Mononuclear cell (primary cell): ENCODE data around the gene APMAP. TPM values are rescaled to one million over a fixed set of nuclear protein-coding genes. Genes with fewer than 3 reads are reported as not detected.
A peak's percentile ranks its signal among the peaks of the same experiment; 100 is the strongest.

ENCODE experiments used
- H3K27me3 ChIP-seq: 2 replicates; pipeline ENCODE4 v1.6.0; 2011; ENCODE audit warnings: low read length, control low read depth; ENCODE audit not compliant: insufficient read depth
- H3K4me1 ChIP-seq: 2 replicates; pipeline ENCODE4 v1.5.1; 2011; ENCODE audit warnings: mild to moderate bottlenecking, low read length, control low read depth; ENCODE audit not compliant: insufficient read depth
- H3K4me3 ChIP-seq: 2 replicates; pipeline ENCODE4 v1.5.1; 2011; ENCODE audit warnings: mild to moderate bottlenecking, low read length, moderate library complexity
- H3K9me3 ChIP-seq: 2 replicates; pipeline ENCODE4 v1.5.1; 2011; ENCODE audit warnings: low read depth, mild to moderate bottlenecking, control low read depth, low read length
- total RNA-seq: library from RNA; depleted of rRNA; stranded (reverse); fragments of >200 nt; gene quantifications from one replicate; pipeline ENCODE4 v1.2.3, GENCODE V29; 2012

The APMAP gene
- total RNA-seq = 34.2 TPM

- Histone ChIP-seq H3K4me3 (peak within 1 kb of the TSS; percentile 83), H3K4me1 (peaks cover 59% of the 10 kb centered on the region), H3K27me3 (no peaks in the 10 kb centered on the region), H3K9me3 (no peaks in the 10 kb centered on the region)
Measured at GRCh38 chr20:24992487-24993205, at the start of gene APMAP. TSS of gene APMAP (minus strand) at chr20:24992751. CDS start at chr20:24992688, 63 bp downstream.

GRCh38 chr20:25041813-25042530 is 49.4 kb upstream of the APMAP start:
- no peaks in the 10 kb centered on the region for H3K27me3 ChIP-seq
- H3K9me3 ChIP-seq = no peaks in the 10 kb centered on the region
- H3K4me3 ChIP-seq = no peak overlapping the region
- peaks cover 51% of the 10 kb centered on the region for H3K4me1 ChIP-seq

GRCh38 chr20:25040438-25040831 is 47.9 kb upstream of the APMAP start:
- peaks cover 66% of the 10 kb centered on the region for H3K4me1 ChIP-seq

GRCh38 chr20:25039697-25040437 is 47.3 kb upstream of the APMAP start:
- Histone ChIP-seq H3K4me1 (peaks cover 68% of the 10 kb centered on the region), H3K9me3 (no peaks in the 10 kb centered on the region), H3K27me3 (no peaks in the 10 kb centered on the region), H3K4me3 (no peak overlapping the region)

More at GRCh38 chr20:25040438-25040831, 47.9 kb upstream of the APMAP start:
- Histone ChIP-seq H3K9me3 (no peaks in the 10 kb centered on the region), H3K4me3 (no peak overlapping the region), H3K27me3 (no peaks in the 10 kb centered on the region)

- Histone ChIP-seq H3K9me3 (no peaks in the 10 kb centered on the region), H3K27me3 (no peaks in the 10 kb centered on the region), H3K4me3 (no peak overlapping the region), H3K4me1 (peaks cover 58% of the 10 kb centered on the region)
Measured at GRCh38 chr20:25038591-25039015, 46.1 kb upstream of the APMAP start.

GRCh38 chr20:25038103-25038410 is 45.5 kb upstream of the APMAP start:
- Histone ChIP-seq H3K9me3 (no peaks in the 10 kb centered on the region), H3K4me3 (no peak overlapping the region), H3K4me1 (peaks cover 52% of the 10 kb centered on the region), H3K27me3 (no peaks in the 10 kb centered on the region)

GRCh38 chr20:25037288-25038102 is 44.9 kb upstream of the APMAP start:
- Histone ChIP-seq H3K4me3 (no peak overlapping the region), H3K27me3 (no peaks in the 10 kb centered on the region), H3K9me3 (no peaks in the 10 kb centered on the region), H3K4me1 (peaks cover 47% of the 10 kb centered on the region)

- no peaks in the 10 kb centered on the region for H3K27me3 ChIP-seq
- H3K4me3 ChIP-seq = no peak overlapping the region
- peaks cover 36% of the 10 kb centered on the region for H3K4me1 ChIP-seq
- no peaks in the 10 kb centered on the region for H3K9me3 ChIP-seq
Measured at GRCh38 chr20:25036331-25036936, 43.9 kb upstream of the APMAP start.

- Histone ChIP-seq H3K4me3 (no peak overlapping the region), H3K27me3 (no peaks in the 10 kb centered on the region)
Measured at GRCh38 chr20:25035921-25036320, 43.4 kb upstream of the APMAP start.

GRCh38 chr20:25033924-25034300 is 41.4 kb upstream of the APMAP start:
- Histone ChIP-seq H3K27me3 (no peaks in the 10 kb centered on the region), H3K9me3 (no peaks in the 10 kb centered on the region), H3K4me3 (no peak overlapping the region), H3K4me1 (peaks cover 32% of the 10 kb centered on the region)

More at GRCh38 chr20:25035921-25036320, 43.4 kb upstream of the APMAP start:
- H3K4me1 ChIP-seq = peaks cover 32% of the 10 kb centered on the region
- H3K9me3 ChIP-seq = no peaks in the 10 kb centered on the region

GRCh38 chr20:25033265-25033923 is 40.8 kb upstream of the APMAP start:
- Histone ChIP-seq H3K4me1 (peaks cover 30% of the 10 kb centered on the region), H3K4me3 (no peak overlapping the region), H3K27me3 (no peaks in the 10 kb centered on the region), H3K9me3 (no peaks in the 10 kb centered on the region)

GRCh38 chr20:25032478-25033264 is 40.1 kb upstream of the APMAP start:
- Histone ChIP-seq H3K9me3 (no peaks in the 10 kb centered on the region), H3K4me1 (peaks cover 24% of the 10 kb centered on the region), H3K4me3 (no peak overlapping the region), H3K27me3 (no peaks in the 10 kb centered on the region)

GRCh38 chr20:25032065-25032477 is 39.5 kb upstream of the APMAP start:
- H3K9me3 ChIP-seq = no peaks in the 10 kb centered on the region
- no peaks in the 10 kb centered on the region for H3K27me3 ChIP-seq
- peaks cover 18% of the 10 kb centered on the region for H3K4me1 ChIP-seq
- H3K4me3 ChIP-seq = no peak overlapping the region
